ENCODE results near the gene FOXO1.

The FOXO1 gene

GRCh38 chr13:40613914-40614313 lies 52.5 kb downstream of the FOXO1 start:
- H3K4me3 ChIP-seq (ENCODE audit: low read length), result no peak overlapping the region
- no peaks in the 10 kb centered on the region for H3K27me3 ChIP-seq (ENCODE audit: control insufficient read depth, insufficient read depth, low read length)
- peaks cover 40% of the 10 kb centered on the region for H3K4me1 ChIP-seq (ENCODE audit: control insufficient read depth, low read depth, low read length)
- H3K9ac ChIP-seq (ENCODE audit: low read length), result no peak overlapping the region
- H3K9me3 ChIP-seq (ENCODE audit: control insufficient read depth, low read depth, low read length), result no peaks in the 10 kb centered on the region
- no peaks in the 10 kb centered on the region for H3K36me3 ChIP-seq (ENCODE audit: control insufficient read depth, low read depth, low read length)
- H3K27ac ChIP-seq (ENCODE audit: low read length), result no peak overlapping the region

- no peaks in the 10 kb centered on the region for H3K27me3 ChIP-seq (ENCODE audit: control insufficient read depth, insufficient read depth, low read length)
- H3K9me3 ChIP-seq (ENCODE audit: control insufficient read depth, low read depth, low read length), result no peaks in the 10 kb centered on the region
- no peaks in the 10 kb centered on the region for H3K36me3 ChIP-seq (ENCODE audit: control insufficient read depth, low read depth, low read length)
- H3K4me1 ChIP-seq (ENCODE audit: control insufficient read depth, low read depth, low read length), result peaks cover 40% of the 10 kb centered on the region
- no peak overlapping the region for H3K9ac ChIP-seq (ENCODE audit: low read length)
- H3K4me3 ChIP-seq (ENCODE audit: low read length), result no peak overlapping the region
- H3K27ac ChIP-seq (ENCODE audit: low read length), result no peak overlapping the region
Measured at GRCh38 chr13:40613192-40613818, 53.1 kb downstream of the FOXO1 start.

GRCh38 chr13:40612041-40612440 lies 54.4 kb downstream of the FOXO1 start:
- no peaks in the 10 kb centered on the region for H3K36me3 ChIP-seq (ENCODE audit: control insufficient read depth, low read depth, low read length)

GRCh38 chr13:40611635-40612034 lies 54.8 kb downstream of the FOXO1 start:
- Histone ChIP-seq H3K4me1 (ENCODE audit: control insufficient read depth, low read depth, low read length) (peaks cover 36% of the 10 kb centered on the region), H3K27me3 (ENCODE audit: control insufficient read depth, insufficient read depth, low read length) (no peaks in the 10 kb centered on the region), H3K9me3 (ENCODE audit: control insufficient read depth, low read depth, low read length) (no peaks in the 10 kb centered on the region), H3K27ac (ENCODE audit: low read length) (no peak overlapping the region), H3K4me3 (ENCODE audit: low read length) (no peak overlapping the region), H3K36me3 (ENCODE audit: control insufficient read depth, low read depth, low read length) (no peaks in the 10 kb centered on the region), H3K9ac (ENCODE audit: low read length) (no peak overlapping the region)

More at GRCh38 chr13:40612041-40612440, 54.4 kb downstream of the FOXO1 start:
- Histone ChIP-seq H3K9ac (ENCODE audit: low read length) (no peak overlapping the region), H3K4me1 (ENCODE audit: control insufficient read depth, low read depth, low read length) (peaks cover 37% of the 10 kb centered on the region), H3K9me3 (ENCODE audit: control insufficient read depth, low read depth, low read length) (no peaks in the 10 kb centered on the region), H3K4me3 (ENCODE audit: low read length) (no peak overlapping the region), H3K27me3 (ENCODE audit: control insufficient read depth, insufficient read depth, low read length) (no peaks in the 10 kb centered on the region), H3K27ac (ENCODE audit: low read length) (no peak overlapping the region)

- Histone ChIP-seq H3K4me3 (ENCODE audit: low read length) (no peak overlapping the region), H3K27me3 (ENCODE audit: control insufficient read depth, insufficient read depth, low read length) (no peaks in the 10 kb centered on the region), H3K36me3 (ENCODE audit: control insufficient read depth, low read depth, low read length) (no peaks in the 10 kb centered on the region), H3K4me1 (ENCODE audit: control insufficient read depth, low read depth, low read length) (peaks cover 31% of the 10 kb centered on the region), H3K9me3 (ENCODE audit: control insufficient read depth, low read depth, low read length) (no peaks in the 10 kb centered on the region), H3K9ac (ENCODE audit: low read length) (no peak overlapping the region), H3K27ac (ENCODE audit: low read length) (no peak overlapping the region)
Measured at GRCh38 chr13:40611004-40611403, 55.4 kb downstream of the FOXO1 start.

- no peak overlapping the region for H3K27ac ChIP-seq (ENCODE audit: low read length)
- H3K27me3 ChIP-seq (ENCODE audit: control insufficient read depth, insufficient read depth, low read length), result no peaks in the 10 kb centered on the region
- no peaks in the 10 kb centered on the region for H3K9me3 ChIP-seq (ENCODE audit: control insufficient read depth, low read depth, low read length)
- no peak overlapping the region for H3K9ac ChIP-seq (ENCODE audit: low read length)
- peaks cover 36% of the 10 kb centered on the region for H3K4me1 ChIP-seq (ENCODE audit: control insufficient read depth, low read depth, low read length)
- no peak overlapping the region for H3K4me3 ChIP-seq (ENCODE audit: low read length)
- no peaks in the 10 kb centered on the region for H3K36me3 ChIP-seq (ENCODE audit: control insufficient read depth, low read depth, low read length)
Measured at GRCh38 chr13:40609972-40610726, 56.3 kb downstream of the FOXO1 start.

- no peak overlapping the region for H3K27ac ChIP-seq (ENCODE audit: low read length)
Measured at GRCh38 chr13:40608308-40608707, 58.1 kb downstream of the FOXO1 start.

GRCh38 chr13:40605573-40605972 lies 60.9 kb downstream of the FOXO1 start:
- Histone ChIP-seq H3K27me3 (ENCODE audit: control insufficient read depth, insufficient read depth, low read length) (no peaks in the 10 kb centered on the region), H3K27ac (ENCODE audit: low read length) (no peak overlapping the region), H3K36me3 (ENCODE audit: control insufficient read depth, low read depth, low read length) (no peaks in the 10 kb centered on the region), H3K9me3 (ENCODE audit: control insufficient read depth, low read depth, low read length) (no peaks in the 10 kb centered on the region), H3K9ac (ENCODE audit: low read length) (no peak overlapping the region), H3K4me1 (ENCODE audit: control insufficient read depth, low read depth, low read length) (peaks cover 12% of the 10 kb centered on the region), H3K4me3 (ENCODE audit: low read length) (no peak overlapping the region)

More at GRCh38 chr13:40608308-40608707, 58.1 kb downstream of the FOXO1 start:
- H3K27me3 ChIP-seq (ENCODE audit: control insufficient read depth, insufficient read depth, low read length), result no peaks in the 10 kb centered on the region
- peaks cover 19% of the 10 kb centered on the region for H3K4me1 ChIP-seq (ENCODE audit: control insufficient read depth, low read depth, low read length)
- no peak overlapping the region for H3K9ac ChIP-seq (ENCODE audit: low read length)
- H3K36me3 ChIP-seq (ENCODE audit: control insufficient read depth, low read depth, low read length), result no peaks in the 10 kb centered on the region
- no peaks in the 10 kb centered on the region for H3K9me3 ChIP-seq (ENCODE audit: control insufficient read depth, low read depth, low read length)
- H3K4me3 ChIP-seq (ENCODE audit: low read length), result no peak overlapping the region

GRCh38 chr13:40604135-40604534 lies 62.3 kb downstream of the FOXO1 start:
- Histone ChIP-seq H3K9ac (ENCODE audit: low read length) (no peak overlapping the region), H3K9me3 (ENCODE audit: control insufficient read depth, low read depth, low read length) (no peaks in the 10 kb centered on the region), H3K27ac (ENCODE audit: low read length) (no peak overlapping the region), H3K4me1 (ENCODE audit: control insufficient read depth, low read depth, low read length) (peaks cover 26% of the 10 kb centered on the region), H3K4me3 (ENCODE audit: low read length) (no peak overlapping the region), H3K36me3 (ENCODE audit: control insufficient read depth, low read depth, low read length) (no peaks in the 10 kb centered on the region), H3K27me3 (ENCODE audit: control insufficient read depth, insufficient read depth, low read length) (no peaks in the 10 kb centered on the region)

GRCh38 chr13:40600149-40600751 lies 66.2 kb downstream of the FOXO1 start:
- Histone ChIP-seq H3K27ac (ENCODE audit: low read length) (no peak overlapping the region), H3K9ac (ENCODE audit: low read length) (no peak overlapping the region), H3K36me3 (ENCODE audit: control insufficient read depth, low read depth, low read length) (no peaks in the 10 kb centered on the region), H3K4me1 (ENCODE audit: control insufficient read depth, low read depth, low read length) (peaks cover 37% of the 10 kb centered on the region), H3K9me3 (ENCODE audit: control insufficient read depth, low read depth, low read length) (no peaks in the 10 kb centered on the region), H3K4me3 (ENCODE audit: low read length) (no peak overlapping the region), H3K27me3 (ENCODE audit: control insufficient read depth, insufficient read depth, low read length) (no peaks in the 10 kb centered on the region)

GRCh38 chr13:40599747-40600146 lies 66.7 kb downstream of the FOXO1 start:
- Histone ChIP-seq H3K9ac (ENCODE audit: low read length) (no peak overlapping the region), H3K36me3 (ENCODE audit: control insufficient read depth, low read depth, low read length) (no peaks in the 10 kb centered on the region), H3K4me3 (ENCODE audit: low read length) (no peak overlapping the region), H3K9me3 (ENCODE audit: control insufficient read depth, low read depth, low read length) (no peaks in the 10 kb centered on the region), H3K4me1 (ENCODE audit: control insufficient read depth, low read depth, low read length) (peaks cover 41% of the 10 kb centered on the region), H3K27me3 (ENCODE audit: control insufficient read depth, insufficient read depth, low read length) (no peaks in the 10 kb centered on the region), H3K27ac (ENCODE audit: low read length) (no peak overlapping the region)

Data from iPS-18a (cell line).